ENCODE results near the gene KRT2.
"Not testable (repeated sequence)": the region's sequence is repeated elsewhere in the genome, so short reads cannot be mapped to it uniquely, and the experiment has no call there.

KRT2 gene

GRCh38 chr12:52684431-52684830, 32.4 kb upstream of the KRT2 start:
- no peak for DNase-seq (ENCODE audit: low spot score)

GRCh38 chr12:52683575-52684300, 31.7 kb upstream of the KRT2 start:
- no peak for DNase-seq (ENCODE audit: low spot score)

- DNase-seq (ENCODE audit: low spot score), result no peak
Measured at GRCh38 chr12:52682938-52683574, 31.0 kb upstream of the KRT2 start.

GRCh38 chr12:52682381-52682660, 30.3 kb upstream of the KRT2 start:
- DNase-seq (ENCODE audit: low spot score), result no peak

- no peak for DNase-seq (ENCODE audit: low spot score)
Measured at GRCh38 chr12:52681526-52682380, 29.7 kb upstream of the KRT2 start.

GRCh38 chr12:52680363-52680762, 28.4 kb upstream of the KRT2 start, which contains the start of gene KRT1:
TSS of gene KRT1 (minus strand) at chr12:52680407. CDS start at chr12:52680348, 59 bp downstream.
- DNase-seq (ENCODE audit: low spot score), result no peak

GRCh38 chr12:52679875-52680274, 27.9 kb upstream of the KRT2 start:
- no peak for DNase-seq (ENCODE audit: low spot score)

- DNase-seq (ENCODE audit: low spot score), result no peak
Measured at GRCh38 chr12:52677671-52678070, 25.7 kb upstream of the KRT2 start.

- DNase-seq (ENCODE audit: low spot score), result no peak
Measured at GRCh38 chr12:52677126-52677525, 25.1 kb upstream of the KRT2 start.

GRCh38 chr12:52676163-52676562, 24.2 kb upstream of the KRT2 start:
- no peak for DNase-seq (ENCODE audit: low spot score)

- DNase-seq (ENCODE audit: low spot score), result no peak
Measured at GRCh38 chr12:52675301-52675701, 23.3 kb upstream of the KRT2 start.

- no peak for DNase-seq (ENCODE audit: low spot score)
Measured at GRCh38 chr12:52674433-52674775, 22.4 kb upstream of the KRT2 start.

- no peak for DNase-seq (ENCODE audit: low spot score)
Measured at GRCh38 chr12:52673713-52674432, 21.9 kb upstream of the KRT2 start.

GRCh38 chr12:52673217-52673616, 21.2 kb upstream of the KRT2 start:
- DNase-seq (ENCODE audit: low spot score), result no peak

- no peak for DNase-seq (ENCODE audit: low spot score)
Measured at GRCh38 chr12:52672321-52672933, 20.4 kb upstream of the KRT2 start.

- DNase-seq (ENCODE audit: low spot score), result no peak
Measured at GRCh38 chr12:52670961-52671360, 18.9 kb upstream of the KRT2 start.

- DNase-seq (ENCODE audit: low spot score), result no peak
Measured at GRCh38 chr12:52670506-52670905, 18.5 kb upstream of the KRT2 start.

- DNase-seq (ENCODE audit: low spot score), result not testable (repeated sequence)
Measured at GRCh38 chr12:52669941-52670340, 17.9 kb upstream of the KRT2 start.

GRCh38 chr12:52669426-52669825, 17.4 kb upstream of the KRT2 start:
- DNase-seq (ENCODE audit: low spot score), result no peak

- no peak for DNase-seq (ENCODE audit: low spot score)
Measured at GRCh38 chr12:52667931-52668330, 15.9 kb upstream of the KRT2 start.

- DNase-seq (ENCODE audit: low spot score), result no peak
Measured at GRCh38 chr12:52667509-52667908, 15.5 kb upstream of the KRT2 start.

GRCh38 chr12:52666471-52666870, 14.5 kb upstream of the KRT2 start:
- DNase-seq (ENCODE audit: low spot score), result no peak

All from hepatic stellate cell (primary cell).